Psoas muscle (tissue), 8 donors: ENCODE data around the gene TICRR. TPM values are rescaled to one million over a fixed set of nuclear protein-coding genes. Genes with fewer than 3 reads are reported as not detected.
A peak's percentile ranks its signal among the peaks of the same experiment; 100 is the strongest.

Experiments
- ATAC-seq, 4 donors: fragments of 200-7000 bp; cut with Tn5 transposase; one replicate each; pipeline ENCODE4 v1.9.1; 2020; ENCODE audit warnings: moderate library complexity in 3 of 4, mild to moderate bottlenecking in 2 of 4
- DNase-seq, 2 donors: peaks; one replicate each; pipeline ENCODE4 v3.0.0-alpha.2; 2020
- H3K27ac ChIP-seq: fragments of 200-600 bp; one replicate; pipeline ENCODE4 v1.8.0; 2022
- H3K27me3 ChIP-seq, 3 donors: fragments of 200-600 bp in 1 of 3; one replicate each; pipeline versions ENCODE4 v1.6.1 to v1.8.0; 2013 to 2022; ENCODE audit warnings: low read length in 2 of 3, mild to moderate bottlenecking in 2 of 3, moderate library complexity in 1 of 3; ENCODE audit not compliant: insufficient read depth in 3 of 3
- H3K36me3 ChIP-seq, 2 donors: fragments of 200-600 bp in 1 of 2; one replicate each; pipeline versions ENCODE4 v1.6.1 to v1.8.0; 2013 to 2022; ENCODE audit warnings: low read depth in 1 of 2, mild to moderate bottlenecking in 1 of 2, moderate library complexity in 1 of 2; ENCODE audit not compliant: insufficient read depth in 1 of 2
- H3K4me1 ChIP-seq: fragments of 200-600 bp; one replicate; pipeline ENCODE4 v1.8.0; 2022
- H3K4me3 ChIP-seq: fragments of 200-600 bp; one replicate; pipeline ENCODE4 v1.8.0; 2022; ENCODE audit warnings: mild to moderate bottlenecking
- H3K9me3 ChIP-seq: fragments of 200-600 bp; one replicate; pipeline ENCODE4 v1.8.0; 2022
- WGBS, 3 donors: extraction: QIAGEN DNeasy Blood & Tissue Kit; methylation state at CpG; one replicate each; pipeline versions ENCODE4 v1.1.6 to v1.1.7; 2013; 5-methylcytosine and 5-hydroxymethylcytosine counted together
- intact Hi-C, 2 donors: fragments of 100-400 bp; cut with DNase I; formaldehyde crosslinking; loops; one replicate each; pipeline versions ENCODE4 v1.11.0 to v1.14.2; 2022
- polyA plus RNA-seq, 3 donors: library from polyadenylated mRNA; stranded (reverse); fragments of 200-250 nt; gene quantifications; one replicate each; pipeline ENCODE4 v1.2.3, GENCODE V29; 2013
- total RNA-seq, 4 donors: library from RNA; stranded (reverse); fragmentation: NEBNext Ultra II Directional in 2 of 4; extraction: Animal tissue kit (Norgen Biotek cat#: 25700) in 2 of 4; gene quantifications; one replicate each; pipeline versions ENCODE4 v1.2.1 to v1.2.4, GENCODE V29; 2021 to 2023
- TF ChIP-seq, protein P1 (sequence below): fragments of 200-600 bp; IDR thresholded peaks from one replicate; pipeline ENCODE4 v1.8.0; 2022; ENCODE audit warnings: antibody characterized with exemption
- donor health status: healthy with polysubstance abuse.
- donor health status: DM: no; HTN: no; CAD: no; lungs with moderate emphysema.
- donor health status: Bipolar disorder and iron deficiency.
- donor health status: healthy.
- donor health status: DM: yes; HTN: yes; CAD: no.
- donor health status: DM: no; HTN: no; CAD: no.
- donor health status: DM: no; HTN: no; CAD: no.
- donor health status: DM: yes; HTN: yes; CAD: no.

Gene TICRR
- total and polyA plus RNA-seq, 7 donors = 0.01 to 0.04 (median 0.04) TPM; not detected in 4

DNA sequence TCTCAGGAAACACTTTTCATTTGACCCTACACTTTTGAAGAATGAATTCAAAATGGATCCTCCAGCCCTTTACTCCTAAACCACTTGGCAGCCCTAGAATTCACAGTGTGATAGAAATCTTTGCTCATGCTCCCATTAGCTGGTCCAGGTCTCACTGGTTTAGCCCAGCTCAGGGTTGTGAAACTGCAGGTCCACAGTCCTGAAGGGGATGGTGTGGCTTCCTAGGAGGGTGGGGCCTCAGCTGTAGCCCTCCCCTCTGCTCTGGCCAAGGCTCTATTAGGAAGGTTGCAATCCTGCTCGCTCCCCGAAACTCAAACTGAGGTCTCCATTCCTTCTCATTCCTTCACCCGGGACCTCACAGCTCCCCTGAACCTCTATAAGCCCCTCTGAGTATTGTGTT is 21.6 kb upstream of the TICRR start:
- intact Hi-C loops = loop anchor here in 1 of 2 donors (5.0 to 10.0 kb wide), 2 partner anchors 39 to 199 kb away; no protein-coding TSS in a partner anchor
- TF ChIP-seq, protein P1, sequence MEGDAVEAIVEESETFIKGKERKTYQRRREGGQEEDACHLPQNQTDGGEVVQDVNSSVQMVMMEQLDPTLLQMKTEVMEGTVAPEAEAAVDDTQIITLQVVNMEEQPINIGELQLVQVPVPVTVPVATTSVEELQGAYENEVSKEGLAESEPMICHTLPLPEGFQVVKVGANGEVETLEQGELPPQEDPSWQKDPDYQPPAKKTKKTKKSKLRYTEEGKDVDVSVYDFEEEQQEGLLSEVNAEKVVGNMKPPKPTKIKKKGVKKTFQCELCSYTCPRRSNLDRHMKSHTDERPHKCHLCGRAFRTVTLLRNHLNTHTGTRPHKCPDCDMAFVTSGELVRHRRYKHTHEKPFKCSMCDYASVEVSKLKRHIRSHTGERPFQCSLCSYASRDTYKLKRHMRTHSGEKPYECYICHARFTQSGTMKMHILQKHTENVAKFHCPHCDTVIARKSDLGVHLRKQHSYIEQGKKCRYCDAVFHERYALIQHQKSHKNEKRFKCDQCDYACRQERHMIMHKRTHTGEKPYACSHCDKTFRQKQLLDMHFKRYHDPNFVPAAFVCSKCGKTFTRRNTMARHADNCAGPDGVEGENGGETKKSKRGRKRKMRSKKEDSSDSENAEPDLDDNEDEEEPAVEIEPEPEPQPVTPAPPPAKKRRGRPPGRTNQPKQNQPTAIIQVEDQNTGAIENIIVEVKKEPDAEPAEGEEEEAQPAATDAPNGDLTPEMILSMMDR = no peak

DNA sequence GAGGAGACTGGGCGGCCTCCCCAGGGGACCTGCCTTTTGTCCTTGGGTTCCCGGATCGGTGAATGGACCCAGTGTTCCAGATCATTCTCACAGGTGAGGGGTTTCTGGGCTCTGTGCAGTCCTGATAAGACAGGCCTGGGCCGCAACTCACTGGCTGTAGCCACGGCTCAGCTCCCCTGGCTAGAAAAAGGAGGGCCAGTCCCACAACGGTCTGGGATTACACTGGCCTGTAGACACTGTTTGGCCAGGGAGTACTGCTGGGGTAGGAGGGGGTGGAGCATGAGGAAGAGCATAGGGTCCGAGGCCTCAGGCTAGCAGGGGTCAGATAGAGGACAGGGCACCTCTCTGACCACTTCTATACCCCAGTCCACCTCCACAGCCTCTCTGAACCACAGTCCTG is 21.0 kb upstream of the TICRR start:
- Histone ChIP-seq H3K27ac (no peak overlapping the region), H3K4me1 (no peaks in the 10 kb centered on the region), H3K36me3 (no peaks in the 10 kb centered on the region), H3K9me3 (no peaks in the 10 kb centered on the region), H3K27me3 (peaks cover 0 to 9% (median 0%) of the 10 kb centered on the region in 3 donors), H3K4me3 (no peak overlapping the region)
- ATAC-seq = no peak
- WGBS, 3 donors = 55 to 64% (median 57%) methylated on average over 7 of the region's 7 CpGs
- no peak for DNase-seq
- intact Hi-C loops = loop anchor here in 1 of 2 donors (5.0 to 10.0 kb wide), 2 partner anchors 38 to 199 kb away; no protein-coding TSS in a partner anchor
- TF ChIP-seq, protein P1 = no peak

More for the DNA sequence above, 21.6 kb upstream of the TICRR start:
- H3K4me1 ChIP-seq = no peaks in the 10 kb centered on the region
- no peaks in the 10 kb centered on the region for H3K36me3 ChIP-seq
- DNase-seq (no peak), ATAC-seq (no peak)
- peaks cover 0 to 4% (median 0%) of the 10 kb centered on the region in 3 donors for H3K27me3 ChIP-seq
- WGBS, 3 donors = 86 to 92% (median 91%) methylated on average over 3 of the region's 3 CpGs
- no peak overlapping the region for H3K27ac ChIP-seq
- no peak overlapping the region for H3K4me3 ChIP-seq
- no peaks in the 10 kb centered on the region for H3K9me3 ChIP-seq

DNA sequence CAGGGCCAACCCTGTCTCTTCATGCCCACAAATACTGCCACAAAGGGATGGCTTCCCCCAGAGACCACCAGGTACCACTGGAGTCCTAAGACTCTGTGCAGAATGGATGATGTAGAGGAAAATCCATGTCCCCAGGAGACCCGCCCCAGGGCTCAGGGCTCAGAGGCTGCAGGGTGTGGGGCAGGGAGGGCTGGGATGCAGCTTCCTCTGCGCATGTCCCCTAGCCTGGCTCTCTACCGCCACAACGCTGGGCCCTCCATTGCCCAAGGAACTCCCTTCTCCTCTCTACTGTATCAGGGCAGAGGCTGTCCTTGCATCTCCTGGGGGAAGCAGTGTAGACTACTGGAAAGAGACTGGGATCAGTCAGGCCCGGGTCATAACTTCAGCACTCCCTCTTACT is 19.5 kb upstream of the TICRR start:
- intact Hi-C loops = loop anchor here in 1 of 2 donors (10.0 kb wide), 1 partner anchor 201 kb away; no protein-coding TSS in a partner anchor
- DNase-seq (no peak), ATAC-seq (no peak)
- WGBS, 3 donors = 70 to 74% (median 74%) methylated on average over 5 of the region's 5 CpGs
- TF ChIP-seq, protein P1 = no peak
- no peaks in the 10 kb centered on the region for H3K36me3 ChIP-seq
- H3K4me3 ChIP-seq = no peak overlapping the region
- H3K27ac ChIP-seq = no peak overlapping the region
- no peaks in the 10 kb centered on the region for H3K4me1 ChIP-seq
- H3K27me3 ChIP-seq = peaks cover 0 to 13% (median 0%) of the 10 kb centered on the region in 3 donors
- no peaks in the 10 kb centered on the region for H3K9me3 ChIP-seq

DNA sequence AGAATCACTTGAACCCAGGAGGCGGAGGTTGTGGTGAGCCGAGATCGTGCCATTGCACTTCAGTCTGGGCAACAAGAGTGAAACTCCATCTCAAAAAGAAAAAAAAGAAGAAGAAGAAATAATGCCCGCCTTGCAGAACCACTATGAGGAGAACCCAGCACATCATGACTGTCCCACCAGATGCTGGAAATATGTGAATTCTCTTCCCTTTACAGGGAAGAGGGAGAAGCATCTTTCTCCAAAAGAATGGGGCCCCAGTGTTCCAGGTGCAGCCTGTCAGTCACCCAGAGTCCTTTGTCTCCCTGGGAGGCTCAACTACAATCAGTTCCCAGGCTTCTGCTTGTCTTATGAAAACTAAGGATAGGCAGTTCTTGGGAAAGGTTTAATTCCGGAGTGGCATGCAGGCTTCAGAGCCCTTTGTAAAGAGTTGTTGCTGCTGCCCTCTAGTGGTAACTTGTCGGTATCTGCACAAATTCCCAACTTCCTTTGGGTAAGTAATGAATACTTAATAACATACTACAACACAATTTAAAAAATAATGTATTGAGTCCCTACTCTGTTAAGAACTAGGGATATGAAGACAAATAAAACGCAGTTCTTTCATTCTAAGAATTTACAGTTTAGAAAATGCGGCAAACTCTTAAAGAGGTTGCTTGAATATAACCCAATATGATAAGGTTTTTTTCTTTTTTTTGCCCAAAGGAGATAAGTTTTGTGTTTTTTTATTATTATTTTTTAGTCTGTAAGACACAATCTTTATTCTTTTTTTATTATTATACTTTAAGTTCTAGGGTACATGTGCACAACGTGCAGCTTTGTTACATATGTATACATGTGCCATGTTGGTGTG is 18.6 kb upstream of the TICRR start:
- H3K27me3 ChIP-seq = peaks cover 0 to 13% (median 0%) of the 10 kb centered on the region in 3 donors
- TF ChIP-seq, protein P1 = peak; percentile 74
- WGBS, 3 donors = 46 to 53% (median 48%) methylated on average over 9 of the region's 9 CpGs
- no peak for DNase-seq
- H3K9me3 ChIP-seq = no peaks in the 10 kb centered on the region
- ATAC-seq = peak in 2 of 4 donors; percentile 54 to 56
- no peak overlapping the region for H3K27ac ChIP-seq
- no peak overlapping the region for H3K4me3 ChIP-seq
- intact Hi-C loops = loop anchor here in 1 of 2 donors (10.0 kb wide), 1 partner anchor 202 kb away; no protein-coding TSS in a partner anchor
- H3K4me1 ChIP-seq = no peaks in the 10 kb centered on the region
- H3K36me3 ChIP-seq = no peaks in the 10 kb centered on the region
